8988T (cell line): ENCODE measurements around the gene LTBP1.
"Not testable (repeated sequence)": the region's sequence is repeated elsewhere in the genome, so short reads cannot be mapped to it uniquely, and the experiment has no call there.

ENCODE experiments used
- DNase-seq: peaks from one replicate; pipeline ENCODE4 v3.0.0; 2011

The LTBP1 gene

GRCh38 chr2:33409417-33409955 lies 462.7 kb downstream of the LTBP1 start:
- no peak for DNase-seq

DNA sequence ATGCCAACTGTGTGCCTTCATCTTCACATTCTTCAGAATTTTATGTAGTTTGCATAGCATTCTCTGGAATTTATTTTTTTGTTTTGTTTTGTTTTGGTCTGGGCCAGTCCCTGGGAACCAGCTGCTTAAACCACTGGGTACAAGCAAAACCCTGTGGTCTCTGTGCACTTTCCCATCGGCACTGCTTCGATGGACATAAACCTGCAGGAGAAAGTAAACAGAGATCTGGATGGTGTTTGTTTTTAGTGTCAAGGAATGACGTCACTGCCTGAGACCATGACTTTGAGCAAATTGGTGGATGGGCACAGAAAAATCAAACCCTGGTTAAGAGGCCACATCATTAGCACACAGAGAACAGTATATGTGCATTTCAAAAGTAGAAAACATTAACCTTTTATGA lies 465.0 kb downstream of the LTBP1 start:
- DNase-seq: no peak

DNA sequence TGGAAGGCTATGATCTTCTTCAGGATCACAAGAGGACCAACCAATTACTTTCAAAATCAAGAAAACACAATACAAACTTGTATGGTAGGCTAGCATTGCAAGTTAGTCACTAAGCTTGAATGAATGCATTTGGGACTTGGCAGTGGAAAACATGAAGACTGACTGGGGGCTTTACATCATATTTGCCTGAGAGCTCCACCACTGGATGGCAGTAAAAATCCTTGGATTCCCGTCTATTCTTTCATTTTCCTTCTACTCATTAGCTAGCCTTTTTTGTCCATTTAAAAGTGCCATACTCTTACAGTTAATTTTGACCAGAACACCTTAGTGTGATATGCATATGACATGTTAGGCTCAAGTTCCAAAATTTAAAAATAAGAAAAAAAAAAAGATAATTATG lies 466.2 kb downstream of the LTBP1 start:
- DNase-seq: peak; percentile 21

DNA sequence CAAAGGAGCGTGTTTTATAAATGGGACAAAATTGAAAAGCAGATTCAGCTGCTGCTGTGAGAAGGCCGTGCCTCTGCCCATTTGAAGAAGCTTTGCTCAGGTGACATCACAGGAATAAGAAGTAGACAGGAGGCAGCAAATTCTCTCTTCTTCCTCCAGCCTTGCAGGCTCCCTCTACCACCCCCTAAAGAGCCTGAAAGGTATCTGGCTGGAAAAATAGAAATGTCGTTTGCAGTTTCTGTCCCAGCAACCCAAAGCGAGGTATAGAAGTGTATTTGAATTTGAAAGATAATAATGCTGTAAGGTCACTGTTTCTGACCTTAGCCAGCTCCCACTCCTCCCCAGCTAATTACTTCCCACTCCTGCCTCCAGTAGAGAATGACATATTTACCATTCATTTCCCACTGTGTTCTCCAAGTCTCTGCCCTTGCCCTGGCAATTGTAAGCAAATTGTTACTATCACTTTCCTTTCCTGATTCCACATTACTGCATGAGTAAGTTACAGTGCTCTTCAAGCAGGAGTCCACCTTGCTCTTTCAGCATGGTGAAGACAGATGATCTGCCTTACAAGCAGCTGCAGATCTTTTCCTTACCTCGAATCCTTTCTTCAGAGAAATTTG lies 472.9 kb downstream of the LTBP1 start:
- no peak for DNase-seq

DNA sequence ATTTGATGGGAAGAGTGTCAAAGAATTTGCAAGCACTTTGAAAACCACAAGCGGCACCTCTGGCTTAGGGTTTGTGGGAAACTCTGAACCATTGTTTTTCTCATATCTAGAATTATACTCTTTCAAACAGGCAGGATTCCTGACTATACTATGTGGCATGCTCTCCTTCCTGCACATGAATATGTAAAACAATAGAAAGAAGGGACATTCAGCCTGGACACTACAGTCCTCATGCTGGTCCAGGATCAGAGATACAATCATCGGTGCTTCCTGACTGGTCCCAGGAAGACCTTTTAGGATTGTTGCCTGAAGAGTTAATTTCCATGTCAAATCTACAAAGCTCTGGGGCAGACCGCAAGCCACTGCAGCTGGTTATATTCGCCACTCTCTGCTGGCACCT lies 474.0 kb downstream of the LTBP1 start:
- no peak for DNase-seq

- DNase-seq: no peak
Observed at GRCh38 chr2:33421820-33422219, 475.1 kb downstream of the LTBP1 start.

DNA sequence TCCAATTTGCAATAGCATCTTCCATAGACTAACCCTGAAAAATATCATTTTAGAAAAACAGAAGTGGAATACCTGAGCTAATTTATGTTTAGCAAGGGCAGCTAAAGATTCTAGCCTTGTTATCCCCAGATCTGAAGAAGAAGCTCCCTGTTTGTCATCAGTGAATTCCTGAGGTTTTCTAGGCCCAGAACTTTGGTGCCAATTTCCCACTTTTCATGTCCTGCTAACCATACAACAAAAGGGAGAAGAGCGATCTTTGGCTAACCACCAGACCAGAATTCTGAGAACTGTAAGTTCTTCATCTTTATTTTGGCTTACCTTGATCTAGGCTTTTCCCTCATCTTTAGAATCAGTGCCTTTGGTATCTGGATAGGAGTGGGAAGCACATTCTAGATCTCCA lies 478.4 kb downstream of the LTBP1 start:
- DNase-seq: no peak

DNA sequence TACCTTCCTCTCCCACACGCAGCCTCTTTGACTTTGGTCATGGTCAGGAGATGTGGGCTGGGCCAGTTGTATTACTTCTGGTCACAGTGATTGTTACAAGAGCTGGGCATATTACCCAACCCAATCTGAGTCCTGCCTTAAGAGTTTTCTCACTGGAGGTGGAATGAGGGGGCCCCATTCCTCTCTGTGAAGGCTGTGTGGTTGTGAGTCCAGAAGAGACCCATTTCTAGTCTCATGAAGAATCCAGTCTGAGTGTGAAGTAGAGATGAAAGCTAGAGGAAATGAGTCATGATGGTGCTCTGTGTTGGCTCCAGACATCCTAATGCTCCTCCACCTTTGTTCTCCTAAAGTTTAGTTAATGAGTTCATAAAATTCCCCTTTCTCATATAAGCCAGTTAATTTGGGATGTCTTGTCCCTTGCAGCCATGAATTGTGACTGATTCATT lies 478.9 kb downstream of the LTBP1 start:
- DNase-seq: no peak

DNA sequence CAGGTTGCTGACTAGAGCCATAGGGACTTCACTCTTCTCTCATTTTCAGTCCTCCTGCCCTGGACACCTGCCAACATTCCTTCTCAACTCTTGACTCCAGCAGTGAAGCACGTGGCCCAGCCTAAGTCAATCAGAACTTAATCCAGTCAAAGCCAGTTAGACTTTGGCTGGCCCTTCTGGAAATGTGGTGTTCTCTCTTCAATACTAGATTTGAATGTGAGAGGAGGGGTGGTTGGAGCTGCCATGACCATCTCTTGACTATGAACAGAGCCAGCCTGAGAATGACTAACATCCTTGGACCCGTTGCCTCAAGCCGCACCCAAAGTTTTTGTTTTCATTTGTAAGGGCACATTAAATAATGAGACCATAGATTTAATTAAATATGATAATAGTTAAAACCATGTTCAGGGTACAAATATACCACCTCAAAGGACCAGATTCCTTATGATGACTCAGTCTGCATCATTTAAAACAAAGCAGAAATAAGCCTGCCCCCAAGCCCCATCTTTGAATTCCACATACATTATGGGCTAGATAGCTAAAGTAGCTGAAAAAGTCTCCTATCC lies 480.0 kb downstream of the LTBP1 start:
- no peak for DNase-seq

- no peak for DNase-seq
Observed at GRCh38 chr2:33430077-33430476, 483.3 kb downstream of the LTBP1 start.

DNA sequence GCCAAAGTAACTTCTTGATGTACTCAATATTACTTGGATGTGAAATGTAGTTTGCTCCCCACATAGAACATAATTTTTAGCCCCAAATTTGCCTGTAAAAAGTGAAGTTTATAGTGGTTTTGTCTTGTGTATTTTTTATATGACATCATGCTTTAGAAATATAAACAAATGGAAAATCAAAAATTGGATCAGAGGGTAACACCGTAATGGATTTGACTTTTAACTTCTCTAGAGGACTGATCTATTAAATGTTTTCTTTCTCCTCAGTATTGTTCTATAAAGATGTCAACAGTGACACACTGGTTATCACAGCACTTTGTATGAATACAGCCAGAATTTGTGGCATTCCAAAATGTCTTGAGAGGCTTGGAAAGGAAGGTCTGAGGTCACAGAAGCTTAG lies 484.1 kb downstream of the LTBP1 start:
- no peak for DNase-seq

DNA sequence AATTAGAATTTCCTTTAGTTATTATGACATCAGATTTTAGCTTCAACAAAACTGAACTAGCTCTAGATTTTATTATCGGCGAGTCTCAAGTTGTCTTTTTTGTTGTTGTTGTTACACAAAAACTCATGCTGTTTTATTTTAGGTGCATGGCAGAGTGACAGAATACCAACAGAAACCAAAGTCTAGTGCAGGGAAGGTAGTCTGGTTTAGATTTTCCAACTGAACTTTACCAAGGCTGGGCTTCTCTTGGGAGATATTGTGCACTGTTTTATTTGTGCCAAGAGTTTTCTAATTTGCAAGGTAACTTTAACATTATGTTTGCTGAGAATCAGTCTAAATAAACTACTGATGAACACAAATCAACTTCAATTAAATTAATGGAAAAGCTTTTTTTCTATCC lies 486.1 kb downstream of the LTBP1 start:
- DNase-seq: no peak

DNA sequence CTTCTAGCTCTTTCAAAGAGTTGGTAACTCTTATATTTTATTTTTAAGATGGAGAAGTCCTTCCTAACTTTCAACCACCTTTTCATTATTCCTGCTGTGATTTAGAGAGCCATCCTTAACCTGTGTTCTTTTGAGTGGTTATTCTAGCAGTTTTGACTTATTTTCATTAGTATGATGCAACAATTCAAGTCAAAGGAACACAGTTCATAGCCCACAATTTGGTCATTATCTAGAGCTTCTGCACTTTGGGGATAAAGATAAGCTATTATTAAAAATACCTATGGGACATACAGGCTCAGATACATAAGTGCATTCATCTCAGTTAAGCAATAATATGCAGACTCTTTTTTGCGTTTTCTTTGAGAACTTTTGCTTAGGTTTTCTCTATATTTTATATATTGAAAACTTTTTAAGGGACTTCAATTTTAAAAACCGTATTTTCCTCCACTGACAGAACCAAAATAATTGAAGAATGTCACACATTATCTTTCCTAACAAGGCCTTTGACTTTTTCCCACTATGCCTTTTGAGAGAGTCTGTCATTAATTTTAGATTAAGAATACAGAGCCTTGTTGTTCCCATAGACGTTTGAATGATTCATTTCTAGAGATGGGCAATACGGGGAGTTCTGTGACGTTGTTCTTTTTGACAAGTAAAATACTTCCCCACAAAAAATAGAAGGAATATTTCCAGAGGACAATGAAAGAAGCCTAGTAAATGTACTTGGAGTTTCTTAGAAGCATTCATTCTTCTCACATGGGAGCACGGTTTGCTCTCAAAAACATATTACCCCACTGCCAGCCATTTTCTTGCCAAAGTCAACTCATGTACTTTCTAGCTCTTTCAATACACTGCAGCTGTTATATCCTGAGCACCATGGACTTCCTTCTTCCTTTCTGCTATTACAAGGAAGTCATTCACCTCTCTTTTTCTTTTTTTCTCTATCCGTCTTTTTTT lies 486.8 kb downstream of the LTBP1 start:
- no peak for DNase-seq

GRCh38 chr2:33435518-33435917 lies 488.8 kb downstream of the LTBP1 start:
- DNase-seq: no peak

DNA sequence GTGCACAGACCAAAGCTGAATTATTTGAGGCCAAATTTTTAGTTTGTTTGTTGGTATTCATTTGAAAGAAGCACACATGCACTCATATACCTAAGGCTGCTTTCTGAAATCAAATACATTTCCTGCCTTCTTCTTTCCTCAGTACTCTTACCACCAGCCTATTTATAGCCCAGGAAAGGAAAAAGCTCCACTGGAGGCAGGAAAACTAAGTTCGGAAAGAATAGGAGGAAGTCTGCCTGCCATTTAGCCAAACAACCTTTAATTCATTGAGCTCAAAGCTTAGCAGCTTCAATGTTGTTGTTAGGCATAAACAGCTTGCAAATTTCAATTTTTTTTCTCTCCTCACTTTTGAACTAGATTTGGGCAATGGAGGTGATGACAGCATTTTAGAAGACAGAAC lies 489.3 kb downstream of the LTBP1 start:
- no peak for DNase-seq

DNA sequence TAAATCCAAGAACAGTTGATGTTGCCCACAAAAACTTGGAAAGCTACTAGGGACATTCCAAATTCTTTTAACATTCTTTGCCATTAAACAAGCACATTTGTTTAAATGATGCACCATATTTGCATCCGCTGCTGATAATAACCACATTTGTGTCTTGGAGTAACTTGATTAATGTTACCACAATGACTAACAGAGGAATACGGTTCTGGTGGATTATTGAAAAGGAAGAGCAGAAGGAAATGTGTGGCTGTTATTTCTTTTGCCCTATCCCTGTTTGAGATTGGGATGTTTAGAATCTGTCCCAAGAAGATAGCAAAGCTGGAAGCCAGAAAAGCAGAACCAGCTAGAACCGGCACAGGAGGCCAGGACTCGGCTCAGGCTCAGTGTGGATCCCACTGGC lies 490.5 kb downstream of the LTBP1 start:
- DNase-seq: no peak

DNA sequence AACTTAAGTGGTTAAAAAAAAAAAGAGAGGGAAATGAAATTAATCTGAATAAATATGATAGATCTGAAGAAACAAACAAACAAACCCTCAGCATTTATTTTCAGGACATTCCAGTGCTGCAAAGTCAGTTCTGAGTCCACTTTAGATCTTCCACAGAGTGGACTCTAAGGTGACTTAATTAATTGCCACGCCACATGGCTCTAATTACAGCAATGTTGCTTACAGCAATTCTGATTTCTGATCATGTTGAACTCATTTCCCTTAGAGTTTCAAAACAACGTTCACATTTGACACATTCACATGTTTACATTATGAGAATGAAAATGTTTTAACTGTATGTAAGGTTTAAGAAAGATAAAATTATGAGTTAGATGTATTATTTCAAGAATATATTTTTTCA lies 491.1 kb downstream of the LTBP1 start:
- DNase-seq: no peak

DNA sequence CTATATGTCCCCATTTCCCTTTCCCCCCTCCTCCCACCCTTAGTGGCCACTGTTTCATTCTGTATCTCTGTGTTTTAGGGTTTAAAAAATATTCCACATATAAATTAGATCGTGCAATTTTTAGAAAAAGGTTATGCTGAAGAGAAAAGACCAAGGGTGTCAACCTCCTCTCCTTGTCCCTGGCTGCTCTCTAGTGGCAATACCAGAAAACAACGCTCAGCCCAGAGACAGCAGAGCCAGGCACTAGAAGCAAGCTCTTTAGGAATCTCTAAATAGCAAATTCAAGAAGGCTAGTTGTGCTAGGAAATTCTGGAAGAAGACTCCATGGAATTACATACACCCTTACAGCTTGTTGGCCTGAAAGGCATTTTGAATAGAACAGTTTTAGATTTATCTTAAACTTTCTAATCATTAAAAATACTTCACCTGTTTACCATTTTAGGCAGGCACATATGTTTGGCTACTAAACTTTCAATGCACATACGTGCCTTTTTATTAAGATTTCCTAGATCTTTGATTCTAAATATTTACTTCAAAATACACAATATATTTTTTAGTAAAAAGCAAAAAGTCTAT lies 494.6 kb downstream of the LTBP1 start:
- DNase-seq: peak; percentile 20

DNA sequence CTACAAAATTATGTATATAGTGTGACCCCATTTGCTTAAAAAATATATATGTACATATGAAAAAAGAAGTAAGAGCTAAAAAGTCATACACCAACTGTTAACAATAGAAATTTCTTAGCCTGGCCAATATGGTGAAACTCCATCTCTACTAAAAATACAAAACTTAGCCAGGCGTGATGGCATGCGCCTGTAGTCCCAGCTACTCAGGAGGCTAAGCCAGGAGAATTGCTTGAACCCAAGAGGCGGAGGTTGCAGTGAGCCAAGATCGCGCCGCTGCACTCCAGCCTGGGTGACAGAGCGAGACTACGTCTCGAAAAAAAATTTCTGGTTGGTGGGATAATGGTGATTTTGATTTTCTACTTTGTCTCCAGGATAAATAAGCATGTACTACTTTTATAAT lies 495.3 kb downstream of the LTBP1 start:
- DNase-seq: not testable (repeated sequence)

GRCh38 chr2:33442528-33443079 lies 495.9 kb downstream of the LTBP1 start:
- DNase-seq: no peak

DNA sequence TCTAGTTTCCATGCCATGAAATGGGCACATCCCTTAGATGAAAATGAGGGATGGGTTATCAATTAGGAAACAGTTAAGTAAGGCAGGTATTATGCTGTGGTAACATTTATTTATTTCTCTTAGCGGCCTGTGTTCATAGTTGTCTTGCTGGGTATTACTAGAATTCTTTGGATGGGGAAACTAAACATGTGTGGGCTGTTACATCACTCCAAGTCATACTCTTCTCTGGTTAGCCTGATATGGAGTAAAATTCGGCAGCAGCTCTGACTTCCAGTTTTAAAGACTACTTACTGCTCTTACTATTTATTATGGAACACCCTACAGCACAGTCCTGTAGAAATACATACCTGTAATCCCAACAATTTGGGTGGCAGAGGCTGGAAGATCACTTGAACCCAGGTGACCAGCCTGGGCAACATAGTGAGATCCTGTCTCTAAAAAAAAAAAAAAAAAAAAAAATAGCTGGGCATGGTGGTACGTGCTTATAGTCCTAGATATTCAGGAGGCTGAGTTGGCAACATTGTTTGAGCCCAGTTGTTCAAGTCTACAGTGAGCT lies 496.6 kb downstream of the LTBP1 start:
- DNase-seq: no peak

GRCh38 chr2:33444967-33445366 lies 498.2 kb downstream of the LTBP1 start:
- no peak for DNase-seq
